Measurements from ENCODE around the gene HNRNPAB.
"Not testable (repeated sequence)": the region's sequence is repeated elsewhere in the genome, so short reads cannot be mapped to it uniquely, and the experiment has no call there.

Gene HNRNPAB

DNA sequence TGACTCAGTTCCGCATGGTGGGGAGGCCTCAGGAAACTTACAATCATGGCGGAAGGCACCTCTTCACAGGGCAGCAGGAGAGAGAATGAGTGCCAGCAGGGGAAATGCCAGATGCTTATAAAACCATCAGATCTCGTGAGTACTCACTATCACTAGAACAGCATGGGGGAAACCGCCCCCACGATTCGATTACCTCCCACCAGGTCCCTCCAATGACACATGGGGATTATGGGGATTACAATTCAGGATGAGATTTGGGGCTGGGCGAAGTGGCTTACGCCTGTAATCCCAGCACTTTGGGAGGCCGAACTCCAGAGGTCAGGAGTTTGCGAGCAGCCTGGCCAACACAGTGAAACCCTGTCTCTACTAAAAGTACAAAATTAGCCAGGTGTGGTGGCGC, 6.2 kb upstream of the HNRNPAB start:
- DNase-seq = not testable (repeated sequence)

DNA sequence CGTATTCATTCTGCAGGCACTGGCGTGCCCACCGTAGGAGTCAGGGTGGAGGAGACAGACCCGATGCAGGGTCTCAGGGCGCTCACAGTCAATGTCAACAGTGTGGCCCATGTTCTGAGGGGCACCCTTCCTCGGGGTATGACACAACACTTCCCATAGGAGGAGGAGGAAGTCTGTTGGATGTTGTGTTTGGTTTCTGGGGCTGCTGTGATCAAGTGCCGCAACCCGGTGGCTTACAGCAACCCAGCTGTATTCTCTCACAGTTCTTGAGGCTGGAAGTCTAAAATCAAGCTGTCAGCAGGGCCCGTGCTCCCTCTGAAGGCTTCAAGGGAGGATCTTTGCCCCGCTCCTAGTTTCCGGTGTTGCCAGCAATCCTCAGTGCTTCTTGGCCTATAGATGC, 5.6 kb upstream of the HNRNPAB start:
- DNase-seq = no peak

DNA sequence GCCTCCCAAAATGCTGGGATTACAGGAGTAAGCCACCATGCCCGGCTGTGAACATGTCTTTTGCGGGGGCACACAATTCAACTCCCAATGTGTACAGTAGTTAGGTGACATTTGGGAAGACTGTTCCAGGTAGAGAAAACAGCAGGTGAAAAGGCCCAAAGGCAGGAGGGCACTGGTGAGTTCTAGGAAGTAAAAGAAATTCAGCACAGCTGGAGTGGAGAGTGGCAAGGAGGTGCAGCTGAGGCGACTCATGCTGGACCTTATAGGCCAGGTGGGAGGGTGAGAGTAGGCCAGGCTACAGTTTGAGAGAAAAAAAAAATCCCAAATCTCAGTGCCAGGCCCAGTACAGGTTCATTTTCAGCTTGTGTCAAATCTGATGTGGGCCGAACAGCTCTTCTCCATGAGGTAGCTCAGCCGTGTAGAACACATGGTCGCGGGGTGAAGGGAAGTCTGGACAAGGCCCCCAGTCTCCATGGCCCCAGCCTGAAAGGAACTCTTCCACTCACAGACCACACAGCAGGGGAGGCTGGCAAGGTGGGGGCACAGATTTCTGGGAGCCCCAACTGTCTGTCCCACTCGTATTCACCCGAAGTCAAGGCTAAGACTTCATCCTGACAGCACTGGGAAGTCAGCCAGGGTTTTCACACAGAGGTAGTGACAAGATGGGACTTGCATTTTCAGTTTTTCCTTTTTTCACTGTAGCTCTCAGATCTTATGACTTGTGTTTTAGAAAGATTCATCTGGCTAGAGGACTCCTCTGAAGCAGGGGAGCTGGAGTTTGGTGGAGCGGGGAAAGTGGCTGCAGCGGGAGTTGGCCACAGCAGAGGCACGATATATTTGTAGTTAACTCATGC, 4.5 kb upstream of the HNRNPAB start:
- DNase-seq = no peak

DNA sequence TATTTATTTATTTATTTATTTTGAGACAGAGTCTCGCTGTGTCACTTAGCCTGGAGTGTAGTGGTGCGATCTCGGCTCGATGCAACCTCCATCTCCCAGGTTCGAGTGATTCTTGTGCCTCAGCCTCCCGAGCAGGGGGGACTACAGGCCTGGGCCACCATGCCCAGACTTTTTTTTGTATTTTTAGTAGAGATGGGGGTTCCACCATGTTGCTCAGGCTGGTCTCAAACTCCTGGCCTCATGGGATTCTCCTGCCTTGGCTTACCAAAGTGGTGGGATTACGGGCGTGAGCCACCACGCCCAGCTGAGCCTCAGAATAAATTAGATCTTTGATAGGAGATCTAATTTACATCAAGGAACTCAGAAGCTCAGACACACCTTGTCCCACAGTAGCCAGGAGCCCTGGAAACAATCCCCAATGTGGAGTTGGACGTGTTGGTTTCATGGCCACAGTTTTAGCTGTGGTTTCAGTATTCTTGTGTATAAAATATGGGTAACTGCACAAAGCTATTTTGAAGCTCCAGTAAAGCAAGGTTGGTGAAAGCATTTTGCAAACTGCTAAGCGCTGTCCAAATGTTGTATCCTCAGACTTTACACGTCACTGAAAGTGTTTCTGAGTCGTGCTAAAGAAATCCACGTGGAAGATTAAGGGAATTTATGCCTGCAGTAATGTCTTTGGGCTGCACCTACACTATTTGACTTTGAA, 3.0 kb upstream of the HNRNPAB start:
- DNase-seq = no peak

DNA sequence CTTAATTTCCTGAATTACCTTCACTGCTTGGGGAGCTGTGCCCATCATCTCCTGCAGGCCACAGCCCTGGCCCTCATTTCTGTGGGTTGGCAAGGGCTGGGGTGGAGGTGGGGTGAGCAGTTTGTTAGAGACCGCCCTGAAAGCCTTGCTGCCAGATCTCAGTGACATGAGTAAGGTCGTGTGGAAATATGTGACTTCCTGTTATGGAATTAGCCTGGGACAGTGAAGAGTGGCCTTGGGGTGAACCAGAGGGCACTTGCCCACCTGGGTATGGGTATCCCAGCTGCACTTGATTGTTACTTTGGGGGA, 2.5 kb upstream of the HNRNPAB start:
- DNase-seq = no peak

DNA sequence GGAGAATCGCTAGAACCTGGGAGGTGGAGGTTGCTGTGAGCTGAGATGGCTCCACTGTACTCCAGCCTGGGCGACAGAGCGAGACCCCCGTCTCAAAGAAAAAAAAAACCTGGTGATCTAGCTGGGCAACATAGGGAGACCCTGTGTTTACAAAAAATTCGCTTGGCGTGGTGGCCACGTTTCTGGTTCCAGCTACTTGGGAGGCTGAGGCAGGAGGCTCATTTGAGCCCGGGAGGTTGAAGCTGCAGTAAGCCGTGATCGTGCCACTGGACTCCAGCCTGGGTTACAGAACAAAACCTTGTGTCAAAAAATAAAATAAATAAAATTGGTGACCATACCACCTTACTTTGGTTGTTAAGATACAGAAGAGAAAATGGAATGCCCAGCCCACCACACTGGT, 1.8 kb upstream of the HNRNPAB start:
- DNase-seq = no peak

DNA sequence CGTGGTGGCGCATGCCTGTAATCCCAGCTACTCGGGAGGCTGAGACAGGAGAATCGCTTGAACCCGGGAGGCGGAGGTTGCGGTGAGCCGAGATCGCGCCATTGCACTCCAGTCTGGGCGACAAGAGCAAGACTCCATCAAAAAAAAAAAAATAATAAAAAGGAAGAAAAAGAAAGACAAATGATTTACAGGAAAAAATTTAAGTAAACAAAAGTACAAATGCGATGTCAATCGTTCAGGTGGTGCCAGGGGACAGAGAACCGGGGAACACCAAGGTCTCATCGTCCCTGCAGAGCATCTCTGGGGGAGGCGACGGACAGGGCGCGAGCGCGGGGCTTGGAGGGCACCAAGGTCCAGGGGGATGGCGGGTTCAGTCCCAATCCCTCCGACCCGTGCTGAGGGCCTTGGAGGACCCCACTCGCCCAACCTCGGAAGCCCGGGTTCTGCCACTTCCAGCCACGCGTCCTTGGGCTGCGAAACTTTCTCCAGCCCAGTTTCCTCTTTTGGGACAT, 607 bp upstream of the HNRNPAB start:
- DNase-seq = no peak

DNA sequence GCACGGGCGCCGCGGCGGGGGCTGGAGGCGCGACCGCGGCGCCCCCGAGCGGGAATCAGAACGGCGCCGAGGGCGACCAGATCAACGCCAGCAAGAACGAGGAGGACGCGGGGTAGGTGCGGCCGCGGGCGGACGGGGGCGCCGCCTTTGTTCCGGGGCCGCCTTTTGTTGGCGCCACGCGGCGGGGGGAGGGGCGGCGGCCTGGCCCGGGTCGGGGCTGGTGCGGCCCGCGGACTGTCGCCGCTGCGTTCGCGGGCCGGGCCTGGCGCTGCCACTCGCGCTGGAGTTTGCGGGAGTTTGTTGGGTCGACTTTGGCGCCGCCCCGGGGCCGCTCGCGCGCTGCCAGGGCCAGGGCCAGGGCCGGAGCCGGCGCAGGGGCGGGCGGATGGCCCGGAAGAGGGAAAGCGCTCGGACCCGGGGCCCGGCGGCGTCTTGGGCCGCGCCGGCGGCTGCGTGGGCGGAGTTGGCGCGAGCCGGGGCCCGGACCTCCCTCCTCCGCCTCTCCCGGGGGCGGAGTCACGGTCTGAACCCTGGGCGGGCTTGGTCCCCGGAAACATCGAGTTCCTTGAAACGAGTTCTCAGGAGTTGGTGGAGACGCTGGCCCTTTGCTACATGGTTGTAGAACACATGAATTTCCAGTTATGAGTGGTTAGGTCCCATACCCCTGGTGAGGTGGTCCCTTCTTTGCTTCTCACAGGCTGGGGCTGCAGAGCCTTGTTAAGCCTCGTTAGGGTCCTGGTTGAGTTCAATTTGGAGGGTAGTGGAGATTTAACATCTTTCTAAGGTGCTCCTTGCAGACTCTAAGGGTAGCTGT, 809 bp downstream of the HNRNPAB start:
- peak; percentile 76 for DNase-seq

DNA sequence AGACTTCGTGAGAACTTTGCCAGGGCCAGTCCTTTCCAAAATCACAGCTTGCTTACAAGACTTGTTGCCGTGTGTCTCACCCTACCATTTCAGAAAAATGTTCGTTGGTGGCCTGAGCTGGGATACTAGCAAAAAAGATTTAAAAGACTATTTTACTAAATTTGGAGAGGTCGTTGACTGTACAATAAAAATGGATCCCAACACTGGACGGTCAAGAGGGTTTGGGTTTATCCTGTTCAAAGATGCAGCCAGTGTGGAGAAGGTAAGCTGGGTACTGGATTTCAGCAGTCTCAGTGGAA, 1.4 kb downstream of the HNRNPAB start:
- no peak for DNase-seq

DNA sequence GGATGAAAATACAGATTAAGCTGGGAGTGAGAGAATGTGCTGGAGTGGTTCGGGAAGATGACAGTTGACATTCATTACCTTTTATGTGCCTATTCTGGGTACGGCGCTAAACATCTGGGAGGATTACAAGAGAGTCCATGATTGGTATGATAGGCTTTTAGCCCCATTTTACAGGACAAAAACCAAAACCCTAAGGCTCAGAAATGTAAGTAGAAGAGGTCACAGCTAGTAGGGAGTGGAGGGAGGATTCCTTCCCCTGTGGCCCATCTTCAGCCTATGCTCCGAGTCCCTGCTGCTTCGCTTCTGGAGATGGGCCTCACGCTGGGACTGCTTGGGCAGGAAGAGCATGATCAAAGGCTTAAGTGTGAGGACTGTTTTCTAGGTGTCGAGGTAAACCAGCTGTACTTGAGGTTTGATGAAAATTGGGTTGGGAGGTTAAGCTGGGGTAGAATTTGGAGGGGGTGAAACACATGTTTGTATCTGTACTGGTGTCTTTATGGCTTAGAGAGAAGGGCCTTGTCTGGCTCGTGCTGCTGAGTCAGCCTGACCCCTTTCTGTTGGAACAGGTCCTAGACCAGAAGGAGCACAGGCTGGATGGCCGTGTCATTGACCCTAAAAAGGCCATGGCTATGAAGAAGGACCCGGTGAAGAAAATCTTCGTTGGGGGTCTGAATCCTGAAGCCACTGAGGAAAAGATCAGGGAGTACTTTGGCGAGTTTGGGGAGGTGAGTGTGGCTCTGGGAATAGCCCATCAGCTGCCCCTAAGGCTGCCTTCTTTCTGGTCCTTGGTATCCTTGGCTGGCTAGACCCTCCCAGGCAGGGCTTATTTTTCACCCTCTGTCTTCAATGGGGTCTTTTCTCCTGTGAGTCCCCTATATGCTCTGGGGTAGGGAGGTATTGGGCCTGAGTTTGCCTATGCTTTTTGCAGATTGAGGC, 2.1 kb downstream of the HNRNPAB start:
- no peak for DNase-seq

DNA sequence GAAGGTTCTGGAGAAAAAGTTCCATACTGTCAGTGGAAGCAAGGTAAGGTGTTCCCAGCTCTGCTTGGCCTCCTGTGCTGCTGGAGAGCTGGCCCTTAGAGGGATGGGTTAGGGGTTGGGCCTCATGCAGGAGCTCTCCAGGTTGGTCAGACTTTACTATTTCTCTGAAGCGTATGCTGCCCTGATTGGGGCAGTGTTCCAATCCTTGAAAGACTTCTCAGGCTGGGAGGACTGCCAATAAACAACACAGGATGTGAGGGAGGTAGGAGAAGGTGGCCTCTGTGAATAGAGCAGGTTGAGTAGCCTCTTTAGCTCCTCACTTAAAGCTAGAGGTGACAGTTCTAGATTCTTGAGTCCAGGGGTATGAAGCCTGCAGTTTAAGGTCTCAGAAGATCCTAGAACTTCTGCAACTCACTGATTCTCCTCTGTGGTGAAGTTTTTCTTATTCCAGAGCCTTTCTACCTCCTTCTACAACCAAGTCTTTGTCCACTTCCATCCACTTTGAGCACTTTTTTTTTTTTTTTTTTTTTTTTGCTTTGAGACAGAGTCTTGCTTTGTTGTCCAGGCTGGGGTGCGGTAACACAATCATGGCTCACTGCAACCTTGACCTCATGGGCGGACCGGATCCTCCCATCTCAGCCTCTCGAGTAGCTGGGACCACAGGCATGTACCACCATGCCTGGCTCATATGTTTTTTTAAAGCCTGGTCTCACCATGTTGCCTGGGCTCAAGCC, 3.0 kb downstream of the HNRNPAB start:
- DNase-seq = no peak

DNA sequence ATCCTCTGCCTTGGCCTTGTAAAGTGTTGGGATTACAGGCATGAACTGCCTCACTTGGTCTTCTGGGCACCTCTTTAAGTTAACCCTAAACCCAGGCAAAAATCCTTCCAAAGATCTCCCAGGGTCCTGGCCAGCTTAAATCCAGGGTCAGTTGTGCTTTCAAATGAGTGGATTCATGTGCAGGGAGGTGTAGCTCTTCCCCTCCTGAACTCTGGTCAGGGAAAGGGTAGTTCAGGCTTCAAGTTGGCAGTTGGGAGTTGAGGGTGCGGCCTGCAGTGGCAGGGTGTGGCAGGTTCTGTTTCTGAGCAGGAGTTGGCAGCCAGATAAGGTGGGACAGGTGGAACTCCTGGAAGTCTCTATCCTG, 3.6 kb downstream of the HNRNPAB start:
- no peak for DNase-seq

DNA sequence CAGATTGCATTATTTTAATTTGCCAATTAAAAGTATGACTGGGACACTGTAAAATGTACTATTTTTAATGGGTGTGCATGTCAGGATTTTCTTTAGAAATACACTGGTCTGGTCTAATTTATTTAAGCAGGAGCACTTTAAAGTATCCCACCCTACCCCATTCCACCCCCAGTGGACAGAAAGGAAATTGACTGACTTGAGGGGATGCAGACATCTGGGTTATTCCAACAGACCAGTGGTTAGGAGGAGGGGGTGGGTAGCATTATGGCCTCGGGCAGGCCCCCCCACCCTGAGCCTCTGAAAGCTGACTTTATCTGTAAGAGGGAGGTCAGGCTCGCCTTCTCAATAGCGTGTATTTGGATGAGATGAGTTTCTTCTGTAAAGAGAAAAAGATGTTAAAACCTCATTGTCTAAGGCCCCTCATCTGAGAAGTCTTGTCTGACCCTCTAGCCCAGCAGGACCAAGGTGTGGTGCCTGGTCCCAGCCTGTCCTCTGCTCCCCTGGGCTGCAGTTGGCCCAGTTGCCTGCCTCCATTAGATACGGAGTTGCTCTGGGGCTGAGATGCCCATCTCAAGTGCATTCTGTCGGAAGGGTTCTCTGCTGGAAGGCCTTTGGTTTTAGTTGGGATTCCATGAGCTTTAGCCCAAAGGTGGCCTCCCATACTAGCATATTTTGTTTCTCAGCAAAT, 4.4 kb downstream of the HNRNPAB start:
- DNase-seq = no peak

DNA sequence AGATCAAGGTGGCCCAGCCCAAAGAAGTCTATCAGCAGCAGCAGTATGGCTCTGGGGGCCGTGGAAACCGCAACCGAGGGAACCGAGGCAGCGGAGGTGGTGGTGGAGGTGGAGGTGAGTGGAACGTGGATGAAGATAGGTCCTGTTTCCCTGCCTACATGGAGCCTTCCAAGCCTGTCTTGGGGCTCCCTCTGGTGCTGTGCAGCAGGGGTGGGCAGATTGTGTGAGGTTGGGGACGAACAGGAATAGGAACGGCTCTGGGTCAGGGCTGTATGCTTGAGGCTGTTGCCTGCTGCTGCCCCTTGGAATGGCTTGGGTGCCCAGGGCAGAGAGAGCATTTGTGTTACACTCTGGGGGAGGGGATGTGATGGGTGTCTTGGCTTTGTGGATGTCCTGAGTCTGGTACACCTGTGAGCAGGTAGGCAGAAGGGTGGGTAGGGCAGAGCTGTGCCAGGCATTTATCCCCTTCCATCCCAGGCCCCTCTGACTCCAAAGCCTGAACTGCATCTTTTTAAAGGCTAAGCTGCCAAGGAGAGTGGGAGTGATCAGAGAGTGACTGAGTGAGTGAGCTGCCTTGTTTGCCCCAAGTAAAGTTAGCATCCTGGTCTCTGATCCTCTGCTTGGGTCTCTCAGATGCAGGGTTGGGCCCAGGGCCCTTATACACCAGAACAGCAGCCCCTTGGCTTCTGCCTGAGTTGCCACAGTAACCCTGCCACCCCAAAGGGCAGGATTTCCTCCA, 5.2 kb downstream of the HNRNPAB start:
- DNase-seq = no peak

DNA sequence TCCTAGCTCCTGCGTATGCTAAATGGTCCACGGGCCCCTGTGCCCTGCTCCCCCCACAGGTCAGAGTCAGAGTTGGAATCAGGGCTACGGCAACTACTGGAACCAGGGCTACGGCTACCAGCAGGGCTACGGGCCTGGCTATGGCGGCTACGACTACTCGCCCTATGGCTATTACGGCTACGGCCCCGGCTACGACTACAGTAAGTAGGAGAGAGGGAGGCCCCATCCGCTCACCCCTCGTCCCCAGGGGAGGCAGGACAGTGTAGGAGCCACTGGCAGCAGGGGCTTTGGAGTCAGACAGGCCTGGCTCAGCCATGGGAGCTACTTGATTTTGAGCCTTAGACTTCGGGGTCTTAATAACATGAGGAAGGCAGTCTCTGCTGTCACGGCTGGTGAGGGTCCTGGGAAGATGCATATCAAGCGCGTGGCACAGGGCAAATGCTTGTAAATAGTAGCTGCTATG, 5.8 kb downstream of the HNRNPAB start:
- DNase-seq = no peak

DNA sequence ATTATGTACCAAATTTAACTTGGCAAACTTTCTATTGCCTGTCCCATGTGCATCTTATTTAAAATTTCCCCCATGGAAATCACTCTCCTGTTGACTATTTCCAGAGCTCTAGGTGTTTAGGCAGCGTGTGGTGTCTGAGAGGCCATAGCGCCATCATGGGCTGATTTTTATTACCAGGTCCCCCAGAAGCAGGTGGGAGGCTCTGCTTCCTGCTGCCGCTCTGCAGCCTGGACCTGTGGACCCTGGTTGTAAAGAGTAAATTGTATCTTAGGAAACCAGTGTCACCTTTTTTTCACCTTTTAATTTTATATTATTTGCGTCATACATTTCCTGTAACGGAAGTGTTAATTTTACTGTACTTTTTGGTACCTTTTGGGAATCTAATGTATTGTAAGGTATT, 6.4 kb downstream of the HNRNPAB start:
- no peak for DNase-seq

DNA sequence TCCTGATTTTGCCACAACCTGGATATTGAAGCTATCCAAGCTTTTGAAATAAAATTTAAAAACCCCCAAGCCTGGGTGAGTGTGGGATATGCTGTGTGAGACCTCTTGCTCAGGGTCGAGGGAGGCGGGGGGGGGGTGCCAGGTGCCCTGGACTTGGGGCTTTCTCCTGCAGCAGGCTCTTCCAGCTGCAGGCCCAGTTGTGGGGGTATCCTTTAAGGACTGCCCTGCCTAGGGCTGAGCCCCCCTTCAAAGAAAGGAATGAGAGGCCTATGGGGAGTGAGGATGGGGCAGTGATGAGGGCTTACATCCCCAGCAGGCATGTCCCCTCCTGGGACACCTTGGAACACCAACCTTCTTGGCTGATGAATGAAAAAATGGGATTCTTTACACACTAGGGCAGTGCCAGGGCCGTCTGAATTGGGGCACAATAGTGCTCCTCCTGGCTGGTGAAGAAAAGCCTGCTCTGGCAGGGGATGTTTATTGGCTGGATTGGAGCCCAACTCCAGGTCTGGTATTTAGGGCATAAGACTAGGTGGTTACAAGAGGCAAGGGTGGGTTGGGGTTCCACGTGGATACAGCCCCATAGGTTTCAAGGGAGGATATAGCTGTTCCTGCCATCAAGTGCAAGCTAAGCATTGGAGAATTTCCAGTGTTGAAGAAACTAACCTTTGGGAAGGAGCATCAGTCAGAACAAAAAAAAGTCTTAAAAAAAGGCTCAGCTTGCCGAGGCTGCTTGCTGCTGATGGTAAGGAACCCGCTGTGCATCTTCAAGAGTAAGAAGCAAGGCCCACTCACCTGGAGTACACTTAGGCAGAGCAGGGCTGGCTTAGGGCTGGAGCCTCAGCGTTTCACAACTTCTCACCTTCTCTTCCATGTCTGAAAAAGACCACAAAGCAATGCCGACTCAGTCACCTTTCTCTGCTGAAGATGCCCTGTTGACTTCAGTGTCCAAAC, 7.0 kb downstream of the HNRNPAB start:
- no peak for DNase-seq

DNA sequence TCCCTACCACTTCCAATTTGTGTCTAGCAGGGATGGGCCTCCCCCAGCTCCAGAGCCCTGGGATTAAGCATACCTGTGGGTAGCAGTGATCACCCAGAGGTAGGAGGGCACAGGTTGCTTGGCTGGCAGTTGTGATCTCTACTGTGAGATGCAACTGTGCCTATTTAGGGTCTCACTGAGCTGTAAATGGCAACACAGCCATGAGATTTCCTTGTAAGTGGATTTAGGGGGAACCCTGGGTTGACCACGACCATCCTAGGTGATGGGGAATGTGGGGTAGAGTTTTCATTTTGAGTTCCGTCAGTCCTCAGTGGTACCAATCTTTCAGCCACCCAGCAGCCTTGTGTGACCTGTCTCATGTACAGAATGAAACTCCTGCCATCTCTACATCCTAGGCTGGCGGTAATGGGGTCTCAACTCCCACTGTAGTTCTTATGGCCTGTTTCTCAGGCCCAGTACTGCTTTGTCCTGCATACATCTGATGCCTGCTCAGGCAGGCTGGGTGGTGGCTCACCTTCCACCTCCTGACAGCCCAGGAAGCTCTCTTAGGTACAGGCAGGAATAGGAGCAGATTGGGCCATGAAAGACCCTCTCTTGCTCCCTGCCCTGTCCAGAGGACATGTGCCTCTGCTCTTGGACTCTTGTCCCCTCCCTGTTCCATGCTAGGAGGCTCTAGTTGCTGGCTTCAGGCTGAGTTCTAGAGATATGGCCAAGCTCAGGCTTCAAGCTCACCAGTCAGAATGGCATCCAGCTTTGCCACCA, 8.1 kb downstream of the HNRNPAB start:
- no peak for DNase-seq

Data from stimulated activated CD4-positive, alpha-beta T cell treated with anti-CD3 and anti-CD28 coated beads, Interleukin-4, amount 100 ng/mL, for 1 hour (primary cell).